Cardiac fibroblast (primary cell): Measurements from ENCODE around the gene SUSD5.
A peak's percentile ranks its signal among the peaks of the same experiment; 100 is the strongest.
"Not testable (repeated sequence)": the region's sequence is repeated elsewhere in the genome, so short reads cannot be mapped to it uniquely, and the experiment has no call there.

Source experiments
- DNase-seq, 2 donors: peaks; one replicate each; pipeline versions ENCODE4 v3.0.0 to v3.0.0-alpha.2; 2010; ENCODE audit warnings: low read depth in 2 of 2
- H3K4me3 ChIP-seq, 2 donors: replicated peaks in 1 of 2; 1 replicate in 1 of 2; 2 replicates in 1 of 2; pipeline ENCODE4 v1.5.1; 2011; ENCODE audit warnings: low read depth in 2 of 2, low read length in 2 of 2, mild to moderate bottlenecking in 2 of 2, moderate library complexity in 1 of 2
- CTCF ChIP-seq: IDR thresholded peaks from one replicate; pipeline ENCODE4 v1.5.1; 2011; ENCODE audit warnings: low read depth, mild to moderate bottlenecking, low read length, inconsistent platforms

Gene SUSD5

DNA sequence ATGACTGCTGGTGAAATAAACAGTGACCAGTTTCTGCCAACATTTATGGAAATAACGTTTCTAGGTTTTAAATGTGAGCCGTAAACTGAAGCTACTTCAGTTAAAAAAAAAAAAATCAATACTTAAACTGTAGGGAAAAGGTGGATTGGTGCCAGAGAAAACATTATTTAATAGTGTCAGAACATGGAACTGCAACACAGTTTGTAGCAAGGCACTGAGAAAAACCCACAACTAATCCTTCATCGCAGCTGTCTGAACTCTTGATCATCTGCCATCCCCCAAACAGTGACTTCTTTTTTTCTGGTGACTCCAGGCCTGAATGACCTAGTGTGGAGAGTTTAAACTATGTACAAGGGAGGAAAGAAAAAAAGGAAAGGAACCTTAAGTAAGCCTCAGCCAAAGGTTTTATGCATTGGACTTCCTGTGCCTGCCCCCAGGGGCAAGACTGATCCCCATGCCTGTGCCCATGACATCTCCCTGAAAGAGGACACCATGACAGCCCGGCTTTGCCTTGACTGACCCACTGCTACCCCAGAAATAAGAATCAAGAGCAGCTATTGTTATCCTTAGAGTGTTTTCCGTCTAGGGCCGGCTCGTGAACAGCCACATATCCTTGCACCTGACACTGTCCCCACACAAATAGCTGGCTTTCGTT, 71.7 kb downstream of the SUSD5 start:
- TF ChIP-seq CTCF, result no peak
- H3K4me3 ChIP-seq, result no peak overlapping the region
- peak; percentile 51 to 60 for DNase-seq

DNA sequence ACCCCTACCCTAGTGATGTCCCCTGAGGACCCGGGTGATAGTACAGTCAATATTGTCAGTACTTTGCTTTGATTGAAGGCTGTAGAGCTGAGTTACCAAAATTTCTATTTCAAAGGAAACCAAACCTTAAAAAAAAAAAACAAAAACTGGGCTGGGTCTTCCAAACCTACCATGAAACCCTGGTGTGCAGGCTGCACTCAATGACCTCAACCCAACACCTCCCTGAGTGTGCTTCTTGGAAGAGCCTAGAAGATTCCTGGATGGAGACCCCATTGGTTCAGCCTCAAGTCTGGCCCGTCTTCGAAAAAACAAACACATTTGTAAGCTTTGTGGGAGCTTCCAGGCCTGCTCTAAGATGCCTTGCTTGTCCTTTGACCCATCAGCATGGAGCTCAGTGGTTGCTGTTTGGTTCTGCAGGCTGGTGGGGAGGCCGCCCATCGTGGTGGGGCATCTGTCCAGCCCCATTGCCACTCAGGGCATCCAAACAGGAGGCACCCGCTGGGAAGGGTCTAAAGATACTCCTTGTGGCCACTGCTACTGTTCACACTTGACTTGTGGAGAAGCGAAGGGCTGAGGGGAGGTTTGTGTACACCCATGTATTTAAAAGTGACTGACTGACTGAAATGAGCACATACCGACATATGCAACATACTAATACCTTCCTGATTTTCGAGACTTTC, 72.6 kb downstream of the SUSD5 start:
- DNase-seq, result no peak
- TF ChIP-seq CTCF, result no peak
- no peak overlapping the region for H3K4me3 ChIP-seq

DNA sequence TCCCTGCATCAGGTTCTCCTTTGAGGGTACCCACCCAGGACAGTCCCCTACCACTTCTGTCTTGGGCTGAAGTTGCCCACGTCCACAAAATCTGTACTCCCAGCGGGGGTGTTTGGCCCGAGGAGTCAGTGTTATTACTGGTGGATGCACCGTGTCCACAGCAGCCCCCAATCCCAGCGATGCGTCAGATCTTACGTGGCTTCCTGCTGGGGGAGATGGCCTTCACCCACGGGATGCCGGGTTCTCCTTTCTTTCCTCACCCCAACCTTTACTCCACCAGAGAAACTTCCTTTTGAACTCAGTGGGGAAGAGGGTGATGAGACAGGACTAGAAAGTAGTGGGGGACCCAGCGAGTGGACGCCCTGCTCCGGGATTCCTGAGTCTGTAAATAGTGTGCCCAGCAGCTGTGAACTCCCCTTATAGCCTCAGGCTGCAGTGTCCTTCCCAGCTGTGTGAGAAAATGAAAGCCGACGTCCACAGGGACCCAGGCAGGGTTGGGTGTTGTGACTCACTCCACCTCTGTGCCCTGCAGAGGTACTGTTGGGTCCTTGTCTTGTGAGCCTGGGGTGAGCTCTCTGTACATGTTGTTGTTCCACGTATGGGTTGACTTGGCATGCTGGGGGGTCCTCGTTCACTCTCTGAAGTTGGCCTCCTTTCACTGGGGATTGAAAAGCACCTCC, 73.2 kb downstream of the SUSD5 start:
- H3K4me3 ChIP-seq, result no peak overlapping the region
- DNase-seq, result no peak
- TF ChIP-seq CTCF, result no peak

DNA sequence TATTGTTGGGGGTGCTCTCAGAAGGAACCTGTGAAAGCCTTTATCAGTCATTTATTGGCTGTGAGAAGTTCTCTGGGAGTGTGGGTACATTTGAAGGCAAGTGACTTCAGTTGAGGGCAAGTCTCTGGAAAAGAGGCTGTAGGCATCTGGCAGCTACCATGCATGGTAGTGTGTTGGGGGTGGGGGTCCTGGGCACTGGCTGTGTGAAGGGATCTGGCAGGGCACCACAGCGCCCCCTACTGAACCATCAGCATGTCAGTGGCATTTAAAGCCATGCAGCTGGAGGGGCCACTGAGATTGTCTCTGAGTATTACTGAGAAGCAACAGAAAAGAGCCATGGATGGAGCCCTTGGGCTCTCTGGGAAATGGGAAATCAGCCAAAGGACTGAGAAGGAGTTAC, 74.2 kb downstream of the SUSD5 start:
- no peak for DNase-seq

DNA sequence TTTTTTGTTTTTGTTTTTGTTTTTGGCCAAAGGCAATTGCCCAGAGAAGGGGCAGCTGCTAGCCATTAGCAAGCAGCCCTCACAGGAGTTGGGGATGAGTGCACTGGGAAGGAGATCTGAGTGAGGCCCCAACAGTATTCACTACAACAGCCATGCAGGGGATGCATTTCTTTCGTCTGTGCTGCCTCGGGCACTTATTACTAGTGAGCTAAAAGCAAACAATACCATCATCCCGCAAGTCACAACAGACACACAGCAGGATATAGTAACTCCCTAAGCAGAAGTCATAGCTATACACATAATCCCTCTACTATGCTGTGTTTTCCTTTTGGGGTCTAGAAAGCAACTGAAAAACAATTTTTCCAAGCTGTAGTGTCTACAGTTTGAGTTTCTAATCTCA, 77.6 kb downstream of the SUSD5 start:
- no peak overlapping the region for H3K4me3 ChIP-seq
- DNase-seq, result no peak
- TF ChIP-seq CTCF, result no peak

More for the DNA sequence above, 74.2 kb downstream of the SUSD5 start:
- TF ChIP-seq CTCF, result peak; percentile 40
- H3K4me3 ChIP-seq, result no peak overlapping the region

- TF ChIP-seq CTCF, result no peak
- peak; percentile 30 to 73 for DNase-seq
- H3K4me3 ChIP-seq, result no peak overlapping the region
These were observed 78.6 kb downstream of the SUSD5 start for GRCh38 chr3:33139996-33140395.

GRCh38 chr3:33139006-33139623, 79.5 kb downstream of the SUSD5 start:
- H3K4me3 ChIP-seq, DNase-seq: not testable (repeated sequence)
